Measurements from ENCODE around the gene ERC2. TPM values are rescaled to one million over a fixed set of nuclear protein-coding genes. Genes with fewer than 3 reads are reported as not detected.

Gene ERC2
- polyA plus RNA-seq, 3 donors: not detected

DNA sequence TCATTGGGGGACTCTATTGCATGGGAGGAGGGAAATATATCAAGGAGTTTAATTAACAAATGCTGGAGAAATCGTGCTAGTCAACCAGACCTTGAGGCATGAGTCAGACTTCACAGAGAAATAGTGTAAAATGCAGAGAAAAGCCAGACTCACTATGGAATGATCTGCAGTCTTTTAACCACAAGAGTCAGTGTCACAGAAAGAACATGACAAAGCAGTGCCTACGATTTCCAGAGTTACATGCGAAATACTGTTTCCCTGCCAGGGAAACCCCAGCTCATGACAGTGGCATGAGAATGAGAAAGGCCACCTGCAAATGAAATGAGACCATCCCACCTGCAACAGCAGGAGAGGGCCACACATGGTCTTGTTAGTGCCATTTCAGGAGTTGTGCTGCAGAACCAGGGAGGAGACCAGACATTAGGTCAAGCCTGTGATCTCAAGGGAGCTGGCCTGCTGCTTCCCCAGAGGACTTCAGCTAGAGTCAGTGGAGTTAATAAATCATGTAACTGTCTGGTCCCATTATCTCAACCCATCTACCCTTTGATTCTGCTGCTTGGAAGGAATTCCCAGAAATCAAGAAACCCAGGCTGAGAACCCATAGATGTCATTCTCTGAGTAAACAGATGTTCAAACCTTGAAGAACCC lies 79.0 kb downstream of the ERC2 start:
- Mint-ChIP-seq H3K9me3 (peaks cover 0 to 7% (median 0%) of the 10 kb centered on the region in 7 donors), H3K36me3 (no peaks in the 10 kb centered on the region), H3K27ac (no peak overlapping the region), H3K27me3 (ENCODE audit: low read depth in 3 of 3) (peaks cover 2 to 4% (median 2%) of the 10 kb centered on the region in 3 donors), H3K4me3 (no peak overlapping the region), H3K4me1 (no peaks in the 10 kb centered on the region)
- intact Hi-C loops (cut with micrococcal nuclease): no loop called here
- Histone ChIP-seq H3K27me3 (ENCODE audit: control insufficient read depth in 2 of 2, insufficient read depth in 2 of 2, low read length in 2 of 2) (no peaks in the 10 kb centered on the region), H3K36me3 (replicated peaks in 1 of 2; ENCODE audit: control insufficient read depth in 1 of 2, insufficient read depth in 2 of 2, low read length in 2 of 2) (no peaks in the 10 kb centered on the region), H3K9me3 (replicated peaks in 1 of 2; ENCODE audit: control insufficient read depth in 1 of 2, insufficient read depth in 1 of 2, low read length in 2 of 2) (no peaks in the 10 kb centered on the region), H3K4me3 (replicated peaks in 1 of 3; ENCODE audit: low read depth in 2 of 3, low read length in 3 of 3) (no peak overlapping the region), H2AFZ (ENCODE audit: insufficient read depth, low read depth, low read length, poor library complexity, severe bottlenecking) (no peak overlapping the region), H3K79me2 (ENCODE audit: insufficient read depth, low read length) (no peaks in the 10 kb centered on the region), H4K20me1 (ENCODE audit: insufficient read depth, low read length) (no peaks in the 10 kb centered on the region), H3K27ac (ENCODE audit: low read depth in 1 of 2, low read length in 2 of 2) (no peak overlapping the region), H3K9ac (ENCODE audit: insufficient read depth, low read length, poor library complexity, severe bottlenecking) (no peak overlapping the region), H3K4me2 (replicated peaks; ENCODE audit: extremely low read depth, low read length, poor library complexity, severe bottlenecking) (no peak overlapping the region), H3K4me1 (ENCODE audit: control insufficient read depth in 1 of 2, insufficient read depth in 2 of 2, low read length in 2 of 2) (no peaks in the 10 kb centered on the region)
- no peak for DNase-seq
- TF ChIP-seq, protein P1, sequence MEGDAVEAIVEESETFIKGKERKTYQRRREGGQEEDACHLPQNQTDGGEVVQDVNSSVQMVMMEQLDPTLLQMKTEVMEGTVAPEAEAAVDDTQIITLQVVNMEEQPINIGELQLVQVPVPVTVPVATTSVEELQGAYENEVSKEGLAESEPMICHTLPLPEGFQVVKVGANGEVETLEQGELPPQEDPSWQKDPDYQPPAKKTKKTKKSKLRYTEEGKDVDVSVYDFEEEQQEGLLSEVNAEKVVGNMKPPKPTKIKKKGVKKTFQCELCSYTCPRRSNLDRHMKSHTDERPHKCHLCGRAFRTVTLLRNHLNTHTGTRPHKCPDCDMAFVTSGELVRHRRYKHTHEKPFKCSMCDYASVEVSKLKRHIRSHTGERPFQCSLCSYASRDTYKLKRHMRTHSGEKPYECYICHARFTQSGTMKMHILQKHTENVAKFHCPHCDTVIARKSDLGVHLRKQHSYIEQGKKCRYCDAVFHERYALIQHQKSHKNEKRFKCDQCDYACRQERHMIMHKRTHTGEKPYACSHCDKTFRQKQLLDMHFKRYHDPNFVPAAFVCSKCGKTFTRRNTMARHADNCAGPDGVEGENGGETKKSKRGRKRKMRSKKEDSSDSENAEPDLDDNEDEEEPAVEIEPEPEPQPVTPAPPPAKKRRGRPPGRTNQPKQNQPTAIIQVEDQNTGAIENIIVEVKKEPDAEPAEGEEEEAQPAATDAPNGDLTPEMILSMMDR (IDR thresholded peaks at IDR 0.05): no peak
- WGBS (ENCODE audit: insufficient coverage): 96% methylated on average over 2 of the region's 3 CpGs

DNA sequence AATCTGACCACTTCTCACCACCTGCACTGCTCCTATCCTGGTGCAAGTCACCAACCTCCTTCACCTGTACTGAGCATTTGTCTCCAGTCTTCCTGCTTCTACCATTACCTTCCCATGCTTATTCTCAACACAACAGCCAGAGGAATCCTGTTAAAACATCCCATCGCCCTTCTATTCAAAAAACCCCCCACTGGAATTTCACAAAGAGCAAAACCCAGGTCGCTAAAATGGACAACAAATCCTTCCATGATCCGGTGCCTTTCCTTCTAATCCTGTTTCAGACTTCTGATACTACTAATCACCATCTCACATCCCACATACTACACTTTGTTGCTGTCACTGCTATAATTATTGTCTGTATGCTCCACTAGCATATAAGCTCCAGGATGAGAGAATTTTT lies 85.2 kb downstream of the ERC2 start:
- Histone ChIP-seq H4K20me1 (ENCODE audit: insufficient read depth, low read length) (no peaks in the 10 kb centered on the region), H3K36me3 (replicated peaks in 1 of 2; ENCODE audit: control insufficient read depth in 1 of 2, insufficient read depth in 2 of 2, low read length in 2 of 2) (no peaks in the 10 kb centered on the region), H2AFZ (ENCODE audit: insufficient read depth, low read depth, low read length, poor library complexity, severe bottlenecking) (no peak overlapping the region), H3K9ac (ENCODE audit: insufficient read depth, low read length, poor library complexity, severe bottlenecking) (no peak overlapping the region), H3K27me3 (ENCODE audit: control insufficient read depth in 2 of 2, insufficient read depth in 2 of 2, low read length in 2 of 2) (no peaks in the 10 kb centered on the region), H3K9me3 (replicated peaks in 1 of 2; ENCODE audit: control insufficient read depth in 1 of 2, insufficient read depth in 1 of 2, low read length in 2 of 2) (no peaks in the 10 kb centered on the region), H3K4me2 (replicated peaks; ENCODE audit: extremely low read depth, low read length, poor library complexity, severe bottlenecking) (no peak overlapping the region), H3K4me1 (ENCODE audit: control insufficient read depth in 1 of 2, insufficient read depth in 2 of 2, low read length in 2 of 2) (no peaks in the 10 kb centered on the region), H3K4me3 (replicated peaks in 1 of 3; ENCODE audit: low read depth in 2 of 3, low read length in 3 of 3) (no peak overlapping the region), H3K27ac (ENCODE audit: low read depth in 1 of 2, low read length in 2 of 2) (no peak overlapping the region), H3K79me2 (ENCODE audit: insufficient read depth, low read length) (no peaks in the 10 kb centered on the region)
- no peaks in the 10 kb centered on the region for H3K36me3 Mint-ChIP-seq
- no peaks in the 10 kb centered on the region for H3K4me1 Mint-ChIP-seq
- H3K9me3 Mint-ChIP-seq: peaks cover 0 to 2% (median 0%) of the 10 kb centered on the region in 7 donors
- no peak overlapping the region for H3K4me3 Mint-ChIP-seq
- H3K27ac Mint-ChIP-seq: no peak overlapping the region
- WGBS (ENCODE audit: insufficient coverage): 80% methylated on average over 3 of the region's 3 CpGs
- TF ChIP-seq, protein P1 (IDR thresholded peaks at IDR 0.05): no peak
- intact Hi-C loops (cut with micrococcal nuclease): no loop called here
- peaks cover 0 to 2% (median under 1%) of the 10 kb centered on the region in 3 donors for H3K27me3 Mint-ChIP-seq (ENCODE audit: low read depth in 3 of 3)
- no peak for DNase-seq

Data from CD14-positive monocyte (primary cell).